HCT116 (cell line): Measurements from ENCODE around the gene C10orf90.

ENCODE experiments used
- EGR1 ChIP-seq: IDR thresholded peaks from 2 replicates; pipeline ENCODE4 v1.6.1; 2012; ENCODE audit warnings: low read depth
- POLR2AphosphoS5 ChIP-seq: IDR thresholded peaks from 2 replicates; pipeline ENCODE4 v1.6.1; 2011; ENCODE audit warnings: mild to moderate bottlenecking, low read depth, low read length, moderate library complexity
- RAD21 ChIP-seq: IDR thresholded peaks from 2 replicates; pipeline ENCODE4 v1.6.1; 2012; ENCODE audit warnings: low read depth, mild to moderate bottlenecking
- SIN3A ChIP-seq: IDR thresholded peaks from 2 replicates; pipeline ENCODE4 v1.6.1; 2012; ENCODE audit warnings: low read depth
- TF ChIP-seq, protein P1 (sequence below), 3 experiments: fragments of 200-600 bp in 1 of 3; sonication (generic) in 1 of 3; IDR thresholded peaks in 2 of 3; conservative IDR thresholded peaks in 1 of 3; 2 replicates each; pipeline ENCODE4 v1.5.1; 2012 to 2017; ENCODE audit warnings: low read depth in 2 of 3, low read length in 2 of 3, antibody characterized with exemption in 1 of 3, borderline replicate concordance in 1 of 3, control low read depth in 1 of 3, mild to moderate bottlenecking in 1 of 3, mixed read lengths in 1 of 3, mixed run types in 1 of 3, moderate library complexity in 1 of 3; ENCODE audit not compliant: insufficient read depth in 1 of 3

DNA sequence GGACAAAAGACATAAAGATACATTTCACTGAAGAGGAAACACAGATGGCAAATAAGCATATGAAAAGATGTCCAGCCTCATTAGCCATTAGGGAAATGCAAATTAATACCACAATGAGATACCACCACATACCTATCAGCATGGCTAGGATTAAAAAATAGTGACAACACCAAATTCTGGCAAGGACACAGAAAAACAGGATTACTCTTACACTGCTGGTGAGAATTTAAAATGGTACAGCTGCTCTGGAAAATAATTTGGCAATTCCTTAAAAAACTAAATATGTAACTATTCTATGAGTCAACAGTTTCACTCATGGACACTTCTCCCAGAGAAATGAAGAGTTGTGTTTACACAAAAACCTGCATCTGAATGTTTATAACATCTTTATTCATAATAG is 121.1 kb downstream of the C10orf90 start:
- TF ChIP-seq EGR1 (no peak), POLR2AphosphoS5 (no peak), SIN3A (no peak), RAD21 (no peak)
- TF ChIP-seq, protein P1, sequence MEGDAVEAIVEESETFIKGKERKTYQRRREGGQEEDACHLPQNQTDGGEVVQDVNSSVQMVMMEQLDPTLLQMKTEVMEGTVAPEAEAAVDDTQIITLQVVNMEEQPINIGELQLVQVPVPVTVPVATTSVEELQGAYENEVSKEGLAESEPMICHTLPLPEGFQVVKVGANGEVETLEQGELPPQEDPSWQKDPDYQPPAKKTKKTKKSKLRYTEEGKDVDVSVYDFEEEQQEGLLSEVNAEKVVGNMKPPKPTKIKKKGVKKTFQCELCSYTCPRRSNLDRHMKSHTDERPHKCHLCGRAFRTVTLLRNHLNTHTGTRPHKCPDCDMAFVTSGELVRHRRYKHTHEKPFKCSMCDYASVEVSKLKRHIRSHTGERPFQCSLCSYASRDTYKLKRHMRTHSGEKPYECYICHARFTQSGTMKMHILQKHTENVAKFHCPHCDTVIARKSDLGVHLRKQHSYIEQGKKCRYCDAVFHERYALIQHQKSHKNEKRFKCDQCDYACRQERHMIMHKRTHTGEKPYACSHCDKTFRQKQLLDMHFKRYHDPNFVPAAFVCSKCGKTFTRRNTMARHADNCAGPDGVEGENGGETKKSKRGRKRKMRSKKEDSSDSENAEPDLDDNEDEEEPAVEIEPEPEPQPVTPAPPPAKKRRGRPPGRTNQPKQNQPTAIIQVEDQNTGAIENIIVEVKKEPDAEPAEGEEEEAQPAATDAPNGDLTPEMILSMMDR (IDR thresholded peaks at IDR 0.05 in 2 of 3, conservative IDR thresholded peaks at IDR 0.05 in 1 of 3; ENCODE audit: borderline replicate concordance in 1 of 3, insufficient read depth in 1 of 3, low read depth in 2 of 3, low read length in 2 of 3), result no peak
